Activated B cell treated with CpG ODN at 0.5 μM for 24 hours (primary cell): Measurements from ENCODE around the gene ZBTB4. TPM values are rescaled to one million over a fixed set of nuclear protein-coding genes. Genes with fewer than 3 reads are reported as not detected.

Experiments used
- ATAC-seq: fragments of 200-7000 bp; cut with Tn5 transposase; one replicate; pipeline ENCODE4 v1.10.0; 2021; ENCODE audit warnings: low read depth, mild to moderate bottlenecking, moderate library complexity
- CTCF ChIA-PET: fragments of 350-600 bp; sonication (Branson Sonifier 250); formaldehyde crosslinking; loops from one replicate; lab custom pipeline; 2021; ENCODE audit warnings: antibody characterized with exemption; lab: Charles Lee
- POLR2A ChIA-PET: fragments of 350-600 bp; sonication (Branson Sonifier 250); formaldehyde crosslinking; loops from one replicate; lab custom pipeline; 2021; ENCODE audit warnings: antibody characterized with exemption; lab: Charles Lee
- DNase-seq: peaks from one replicate; pipeline ENCODE4 v3.0.0; 2022
- H3K27ac Mint-ChIP-seq: one replicate; pipeline ENCODE4 v1.8.0; 2020; ENCODE audit warnings: mixed read lengths
- H3K27me3 Mint-ChIP-seq: one replicate; pipeline ENCODE4 v1.8.0; 2021; ENCODE audit warnings: mixed read lengths
- H3K36me3 Mint-ChIP-seq: one replicate; pipeline ENCODE4 v1.8.0; 2021; ENCODE audit warnings: low read depth, mixed read lengths
- H3K4me1 Mint-ChIP-seq: one replicate; pipeline ENCODE4 v1.8.0; 2021; ENCODE audit warnings: mixed read lengths
- H3K4me3 Mint-ChIP-seq: one replicate; pipeline ENCODE4 v1.8.0; 2020; ENCODE audit warnings: mild to moderate bottlenecking, mixed read lengths
- H3K9me3 Mint-ChIP-seq: one replicate; pipeline ENCODE4 v1.8.0; 2020; ENCODE audit warnings: mixed read lengths
- intact Hi-C: fragments of 100-400 bp; cut with micrococcal nuclease; formaldehyde crosslinking; loops from one replicate; pipeline ENCODE4 v1.15.1; 2024
- total RNA-seq: library from RNA; stranded (reverse); gene quantifications from 2 replicates; pipeline ENCODE4 v1.2.3, GENCODE V29; 2022
- TF ChIP-seq, protein P1 (sequence below): fragments of 200-600 bp; IDR thresholded peaks from one replicate; pipeline ENCODE4 v1.8.0; 2022; ENCODE audit warnings: antibody characterized with exemption, mild to moderate bottlenecking

The ZBTB4 gene
- total RNA-seq, 1 donor from 2014 or later: 30.5 TPM

DNA sequence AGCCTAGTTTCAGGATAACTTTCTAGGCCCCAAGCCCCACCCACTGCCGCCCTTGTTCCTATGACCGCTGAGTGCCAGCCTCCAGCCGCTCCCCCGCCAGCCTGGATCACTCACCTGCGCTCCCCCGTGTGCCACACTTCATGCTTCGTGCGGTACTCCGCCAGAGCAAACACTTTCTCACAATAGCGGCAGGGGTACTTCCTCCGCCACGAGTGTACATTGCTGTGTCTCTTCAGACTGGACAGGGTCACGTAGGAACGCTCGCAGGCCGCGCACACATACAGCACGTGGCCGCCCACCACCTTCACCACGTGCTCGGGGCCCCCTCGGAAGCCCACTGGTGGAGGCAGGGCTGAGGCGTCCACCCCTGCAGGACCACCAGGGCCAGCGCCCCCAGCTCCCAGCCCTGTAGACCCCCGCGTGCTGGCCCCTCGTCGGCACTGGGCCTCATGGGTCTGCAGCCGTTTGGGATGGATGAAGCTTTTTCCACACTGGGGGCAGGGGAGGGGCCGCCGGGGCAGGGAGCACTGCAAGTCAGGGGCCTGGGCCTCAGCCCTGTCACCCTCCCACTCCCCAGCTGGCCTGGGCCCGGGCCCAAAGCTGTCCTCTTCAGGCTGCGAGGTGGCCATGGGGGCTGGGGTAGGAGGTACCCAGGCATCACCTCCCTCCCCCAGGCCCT is 13.7 kb downstream of the ZBTB4 start:
- CTCF ChIA-PET: no interaction called here
- intact Hi-C loops: no loop called here
- Mint-ChIP-seq H3K4me3 (no peak overlapping the region), H3K4me1 (peaks cover 20% of the 10 kb centered on the region), H3K36me3 (peaks cover 33% of the 10 kb centered on the region), H3K27me3 (no peaks in the 10 kb centered on the region), H3K27ac (no peak overlapping the region), H3K9me3 (no peaks in the 10 kb centered on the region)
- no peak for ATAC-seq
- TF ChIP-seq, protein P1, sequence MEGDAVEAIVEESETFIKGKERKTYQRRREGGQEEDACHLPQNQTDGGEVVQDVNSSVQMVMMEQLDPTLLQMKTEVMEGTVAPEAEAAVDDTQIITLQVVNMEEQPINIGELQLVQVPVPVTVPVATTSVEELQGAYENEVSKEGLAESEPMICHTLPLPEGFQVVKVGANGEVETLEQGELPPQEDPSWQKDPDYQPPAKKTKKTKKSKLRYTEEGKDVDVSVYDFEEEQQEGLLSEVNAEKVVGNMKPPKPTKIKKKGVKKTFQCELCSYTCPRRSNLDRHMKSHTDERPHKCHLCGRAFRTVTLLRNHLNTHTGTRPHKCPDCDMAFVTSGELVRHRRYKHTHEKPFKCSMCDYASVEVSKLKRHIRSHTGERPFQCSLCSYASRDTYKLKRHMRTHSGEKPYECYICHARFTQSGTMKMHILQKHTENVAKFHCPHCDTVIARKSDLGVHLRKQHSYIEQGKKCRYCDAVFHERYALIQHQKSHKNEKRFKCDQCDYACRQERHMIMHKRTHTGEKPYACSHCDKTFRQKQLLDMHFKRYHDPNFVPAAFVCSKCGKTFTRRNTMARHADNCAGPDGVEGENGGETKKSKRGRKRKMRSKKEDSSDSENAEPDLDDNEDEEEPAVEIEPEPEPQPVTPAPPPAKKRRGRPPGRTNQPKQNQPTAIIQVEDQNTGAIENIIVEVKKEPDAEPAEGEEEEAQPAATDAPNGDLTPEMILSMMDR: no peak
- POLR2A ChIA-PET: no interaction called here
- no peak for DNase-seq

DNA sequence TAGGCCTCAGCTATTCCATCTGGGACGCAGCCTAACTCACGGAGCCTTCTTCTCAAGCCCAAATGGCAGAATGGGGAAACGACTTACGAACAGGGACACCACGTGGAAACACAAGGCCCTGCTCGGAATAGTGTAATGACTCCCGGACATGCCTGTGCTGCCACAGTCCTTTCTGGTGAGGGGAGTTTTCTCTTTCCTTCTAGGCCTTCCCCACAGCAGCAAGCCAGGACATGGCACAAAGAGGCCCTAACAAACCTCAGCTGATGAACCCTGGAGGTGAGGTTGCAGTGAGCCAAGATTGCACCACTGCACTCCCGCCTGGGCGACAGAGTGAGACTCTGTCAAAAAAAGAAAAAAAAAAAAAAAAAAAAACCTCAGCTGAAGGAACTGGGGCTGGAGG is 15.3 kb downstream of the ZBTB4 start:
- POLR2A ChIA-PET: interaction anchor here (0.5 to 1.2 kb wide), 4 partner anchors 19 to 1022 kb away, joined by 3 to 8 read pairs (median 6); no protein-coding TSS in a partner anchor
- CTCF ChIA-PET: no interaction called here
- H3K27ac Mint-ChIP-seq: no peak overlapping the region
- no peaks in the 10 kb centered on the region for H3K27me3 Mint-ChIP-seq
- no peak overlapping the region for H3K4me3 Mint-ChIP-seq
- H3K36me3 Mint-ChIP-seq: peaks cover 33% of the 10 kb centered on the region
- ATAC-seq (no peak), DNase-seq (no peak)
- H3K4me1 Mint-ChIP-seq: peaks cover 20% of the 10 kb centered on the region
- TF ChIP-seq, protein P1: no peak
- intact Hi-C loops: no loop called here
- no peaks in the 10 kb centered on the region for H3K9me3 Mint-ChIP-seq

DNA sequence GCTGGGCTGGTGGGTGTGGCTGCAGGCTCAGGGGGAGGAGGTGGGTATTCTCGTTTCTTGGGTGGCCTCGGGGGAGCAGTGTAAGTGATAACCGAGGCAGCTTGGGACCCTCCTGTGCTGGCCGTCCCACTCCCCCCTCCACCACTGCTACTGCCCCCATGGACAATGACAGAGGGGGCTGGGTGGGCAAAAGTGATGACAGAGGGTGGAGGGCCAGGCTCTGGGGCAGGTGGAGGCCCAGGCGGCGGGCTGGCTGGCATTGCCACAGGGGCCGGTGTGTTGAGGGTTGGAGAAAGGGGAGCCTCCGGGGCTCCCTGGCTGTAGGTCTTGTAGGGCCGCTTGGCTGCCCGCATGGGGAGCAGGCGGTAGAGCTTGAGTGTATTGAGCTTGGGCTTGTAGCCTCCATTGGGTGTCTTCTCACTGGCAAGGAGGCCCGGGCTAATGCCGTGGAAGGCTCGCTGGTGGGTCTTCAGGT is 16.0 kb downstream of the ZBTB4 start:
- ChIA-PET POLR2A (interaction anchor here (0.5 kb wide), 2 partner anchors 14 to 1023 kb away, joined by 5 to 8 read pairs; no protein-coding TSS in a partner anchor), CTCF (no interaction called here)
- Mint-ChIP-seq H3K27ac (no peak overlapping the region), H3K9me3 (no peaks in the 10 kb centered on the region), H3K4me3 (no peak overlapping the region), H3K27me3 (no peaks in the 10 kb centered on the region), H3K36me3 (peaks cover 33% of the 10 kb centered on the region), H3K4me1 (peaks cover 16% of the 10 kb centered on the region)
- intact Hi-C loops: no loop called here
- ATAC-seq: no peak
- DNase-seq: no peak
- TF ChIP-seq, protein P1: no peak

DNA sequence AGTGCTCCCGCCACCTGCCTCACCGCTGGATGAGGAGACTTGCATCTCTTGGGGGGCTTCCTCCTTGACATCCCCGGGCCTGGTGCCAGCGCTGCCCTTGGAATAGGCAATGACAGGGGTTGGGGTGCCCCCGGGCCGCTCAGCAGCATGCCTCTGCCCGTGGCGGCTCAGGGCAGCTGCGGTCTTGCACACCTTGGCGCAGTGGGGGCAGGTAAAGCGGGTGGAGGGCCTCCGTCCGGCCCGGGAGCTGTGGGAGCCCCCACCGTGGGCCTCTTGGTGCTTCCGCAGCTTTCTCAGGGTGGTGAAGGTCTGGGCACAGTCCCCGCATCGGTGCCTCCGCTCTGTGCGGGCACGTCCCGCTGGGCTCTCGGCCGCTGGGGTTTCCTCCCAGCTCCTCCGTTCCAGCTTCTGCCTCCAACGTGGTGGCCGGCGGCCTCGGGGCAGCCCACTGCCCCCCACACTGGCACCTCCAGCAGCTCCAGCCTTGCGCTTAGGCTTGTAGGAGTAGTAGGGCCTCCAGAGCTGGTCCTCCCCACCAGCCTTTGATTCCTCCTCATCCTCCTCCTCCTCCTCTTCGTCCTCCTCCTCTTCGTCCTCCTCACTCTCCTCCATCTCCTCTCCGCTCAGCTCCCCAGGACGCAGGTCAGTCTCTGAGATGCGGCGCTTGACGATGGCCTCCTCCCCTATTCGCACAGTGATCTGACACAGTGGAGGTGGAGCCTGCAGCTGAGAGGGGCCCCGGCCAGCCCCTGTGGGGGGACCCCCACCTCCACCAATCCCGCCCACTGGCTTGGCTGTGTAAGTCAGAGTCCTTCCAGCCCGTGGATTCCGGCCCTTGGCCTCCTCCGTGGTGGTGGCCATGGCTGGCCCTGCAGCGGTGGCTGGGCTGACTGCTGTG is 16.7 kb downstream of the ZBTB4 start:
- no peaks in the 10 kb centered on the region for H3K9me3 Mint-ChIP-seq
- no peak overlapping the region for H3K4me3 Mint-ChIP-seq
- H3K36me3 Mint-ChIP-seq: peaks cover 31% of the 10 kb centered on the region
- ATAC-seq (no peak), DNase-seq (no peak)
- peaks cover 12% of the 10 kb centered on the region for H3K4me1 Mint-ChIP-seq
- CTCF ChIA-PET: interaction anchor here (0.7 to 1.2 kb wide), 2 partner anchors 26 to 98 kb away, joined by 3 to 5 read pairs; no protein-coding TSS in a partner anchor
- intact Hi-C loops: no loop called here
- POLR2A ChIA-PET: interaction anchor here (0.5 to 2.0 kb wide), 2 partner anchors 14 to 19 kb away, joined by 5 read pairs; partner anchors contain the start of gene CHRNB1
- H3K27ac Mint-ChIP-seq: no peak overlapping the region
- TF ChIP-seq, protein P1: no peak
- H3K27me3 Mint-ChIP-seq: no peaks in the 10 kb centered on the region
